Measurements from ENCODE around the gene ARHGAP4. TPM values are rescaled to one million over a fixed set of nuclear protein-coding genes. Genes with fewer than 3 reads are reported as not detected.

Gene ARHGAP4
- total RNA-seq, 1 donor from 2014 or later = 135 TPM

DNA sequence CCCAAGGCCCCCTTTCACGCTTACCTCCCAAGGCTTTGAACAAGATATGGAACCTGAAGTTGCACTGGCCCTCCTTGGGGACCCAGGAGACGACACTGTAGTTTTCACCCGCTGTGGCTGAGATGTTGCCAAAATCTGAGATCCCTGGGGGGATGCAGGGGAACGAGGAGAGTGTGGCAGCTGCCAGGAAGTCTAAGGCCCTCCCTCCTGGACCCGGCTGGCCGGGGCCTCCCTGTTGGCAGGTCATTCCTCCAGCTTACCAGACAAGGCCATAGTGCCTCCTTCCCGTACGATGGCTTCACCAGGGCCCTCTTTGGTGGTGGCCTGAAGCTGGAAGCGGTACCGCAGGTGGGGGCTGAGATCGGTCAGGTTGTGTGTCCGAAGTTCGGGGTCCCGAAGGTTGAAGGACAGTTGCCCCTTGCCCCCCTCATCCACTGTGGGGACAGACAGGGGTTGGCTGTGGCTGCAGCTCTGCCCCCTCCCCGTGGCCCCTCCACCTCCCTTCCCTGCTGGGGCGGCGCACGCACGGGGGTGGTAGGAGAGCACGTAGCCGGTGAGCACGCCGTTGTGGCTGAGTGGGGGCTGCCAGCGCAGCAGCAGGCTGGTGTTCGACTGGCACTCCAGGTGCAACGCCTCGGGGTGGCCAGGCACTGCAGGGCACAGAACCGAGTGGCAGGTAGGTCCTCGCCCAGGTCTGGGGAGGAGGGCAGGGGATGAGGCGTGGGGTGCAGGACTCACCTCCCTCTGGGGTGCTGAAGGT is 61.3 kb downstream of the ARHGAP4 start:
- Mint-ChIP-seq H3K4me3 (ENCODE audit: low read depth) (no peak overlapping the region), H3K9me3 (no peaks in the 10 kb centered on the region), H3K27me3 (ENCODE audit: low read depth) (no peaks in the 10 kb centered on the region), H3K27ac (no peak overlapping the region), H3K36me3 (ENCODE audit: low read depth) (no peaks in the 10 kb centered on the region), H3K4me1 (ENCODE audit: low read depth) (no peaks in the 10 kb centered on the region)
- DNase-seq (ENCODE audit: low spot score) = no peak
- intact Hi-C loops (cut with micrococcal nuclease) = no loop called here

DNA sequence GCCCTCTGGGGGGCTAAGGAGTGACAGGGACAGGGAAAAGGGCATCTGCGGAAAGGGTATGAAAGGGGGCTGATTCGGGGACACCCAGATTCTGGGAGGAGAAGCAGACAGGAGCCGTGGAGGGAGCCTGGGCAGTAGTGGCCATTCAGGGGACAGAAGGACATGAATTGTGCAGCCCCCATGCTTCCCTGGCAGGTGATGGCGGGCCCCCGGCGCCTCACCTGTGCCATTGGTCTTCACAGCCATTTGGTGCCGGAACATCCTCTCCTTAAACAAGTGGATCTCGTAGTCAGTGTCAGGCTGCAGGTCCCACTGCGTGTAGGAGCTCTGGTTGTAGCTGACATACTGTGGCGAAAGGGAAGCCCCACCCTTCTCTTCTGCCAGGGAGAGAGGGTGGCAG is 62.0 kb downstream of the ARHGAP4 start:
- Mint-ChIP-seq H3K4me3 (ENCODE audit: low read depth) (no peak overlapping the region), H3K4me1 (ENCODE audit: low read depth) (no peaks in the 10 kb centered on the region), H3K27ac (no peak overlapping the region), H3K9me3 (no peaks in the 10 kb centered on the region), H3K36me3 (ENCODE audit: low read depth) (no peaks in the 10 kb centered on the region), H3K27me3 (ENCODE audit: low read depth) (peaks cover 3% of the 10 kb centered on the region)
- intact Hi-C loops (cut with micrococcal nuclease) = no loop called here
- no peak for DNase-seq (ENCODE audit: low spot score)

DNA sequence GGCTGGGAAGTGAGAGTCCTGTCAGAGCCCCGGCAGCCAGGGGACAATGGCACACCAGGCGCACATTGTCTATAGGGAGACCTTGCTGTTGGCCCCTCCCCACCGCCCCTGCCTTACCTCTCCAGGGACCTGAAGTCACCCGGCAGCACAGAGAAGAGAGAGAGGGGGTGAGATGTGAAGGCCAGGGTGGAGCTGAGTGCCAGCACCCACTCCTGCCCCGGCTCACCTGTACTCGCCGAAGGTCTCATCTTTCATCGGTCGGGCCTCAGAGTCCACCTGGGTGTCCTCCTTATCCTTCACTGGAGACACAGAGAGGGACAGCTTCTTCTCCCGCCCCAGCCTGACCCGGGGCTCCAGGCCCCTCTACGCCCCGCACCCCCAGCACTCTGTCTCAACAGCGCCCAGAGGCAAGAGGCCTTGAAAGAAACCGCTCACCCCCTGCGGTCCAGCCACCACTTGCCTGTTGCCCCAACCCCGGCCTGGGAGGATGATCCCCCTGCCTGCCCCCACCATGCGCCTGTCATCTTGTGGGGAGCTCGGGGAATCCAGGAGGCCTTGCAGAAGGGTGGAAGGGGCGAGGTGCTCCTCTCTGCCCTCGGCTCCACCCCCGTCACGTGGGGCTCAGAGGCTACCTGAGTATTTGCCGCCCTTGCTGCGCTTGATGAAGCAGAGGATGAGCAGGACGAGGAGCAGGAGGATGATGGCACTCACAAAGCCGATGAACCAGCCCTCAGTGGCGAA is 62.6 kb downstream of the ARHGAP4 start:
- Mint-ChIP-seq H3K4me3 (ENCODE audit: low read depth) (no peak overlapping the region), H3K9me3 (no peaks in the 10 kb centered on the region), H3K4me1 (ENCODE audit: low read depth) (no peaks in the 10 kb centered on the region), H3K27me3 (ENCODE audit: low read depth) (peaks cover 3% of the 10 kb centered on the region), H3K36me3 (ENCODE audit: low read depth) (no peaks in the 10 kb centered on the region), H3K27ac (no peak overlapping the region)
- no peak for DNase-seq (ENCODE audit: low spot score)
- intact Hi-C loops (cut with micrococcal nuclease) = no loop called here

- peaks cover 3% of the 10 kb centered on the region for H3K27me3 Mint-ChIP-seq (ENCODE audit: low read depth)
- no peaks in the 10 kb centered on the region for H3K36me3 Mint-ChIP-seq (ENCODE audit: low read depth)
- no peak overlapping the region for H3K4me3 Mint-ChIP-seq (ENCODE audit: low read depth)
- H3K4me1 Mint-ChIP-seq (ENCODE audit: low read depth) = no peaks in the 10 kb centered on the region
- no peak for DNase-seq (ENCODE audit: low spot score)
- no peak overlapping the region for H3K27ac Mint-ChIP-seq
- intact Hi-C loops (cut with micrococcal nuclease) = no loop called here
- H3K9me3 Mint-ChIP-seq = no peaks in the 10 kb centered on the region
These were observed 63.5 kb downstream of the ARHGAP4 start for GRCh38 chrX:153862369-153863250.

DNA sequence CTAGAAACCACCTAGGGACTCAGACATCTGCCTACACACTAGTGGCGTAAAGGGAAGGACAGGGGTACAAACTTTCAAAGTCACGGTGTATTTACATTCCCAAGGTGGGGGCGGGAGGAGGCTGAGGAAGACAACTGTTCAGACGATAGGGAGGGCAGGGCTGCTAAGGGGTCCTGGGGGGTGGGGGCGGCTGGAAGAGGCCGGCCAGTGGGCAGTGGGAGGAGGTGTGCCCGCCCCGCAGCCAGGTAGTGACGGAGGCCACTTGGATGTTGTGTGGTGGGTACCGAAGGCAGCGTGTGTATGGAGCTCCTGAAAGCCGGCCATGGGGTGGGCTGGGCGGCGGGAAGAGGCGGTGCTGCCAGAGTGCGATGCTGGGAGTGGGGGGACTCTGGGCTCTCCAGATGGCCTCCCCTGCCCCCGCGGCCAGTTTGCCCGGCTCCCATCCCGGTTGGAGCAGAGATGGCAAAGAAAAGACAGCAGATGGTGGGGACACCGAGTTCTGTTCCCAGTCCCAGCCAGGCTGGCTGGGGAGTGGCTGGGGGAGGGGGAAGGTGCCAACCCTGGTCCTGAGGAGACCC is 64.2 kb downstream of the ARHGAP4 start:
- Mint-ChIP-seq H3K27me3 (ENCODE audit: low read depth) (peaks cover 3% of the 10 kb centered on the region), H3K4me3 (ENCODE audit: low read depth) (no peak overlapping the region), H3K36me3 (ENCODE audit: low read depth) (no peaks in the 10 kb centered on the region), H3K9me3 (no peaks in the 10 kb centered on the region), H3K4me1 (ENCODE audit: low read depth) (no peaks in the 10 kb centered on the region), H3K27ac (no peak overlapping the region)
- intact Hi-C loops (cut with micrococcal nuclease) = no loop called here
- DNase-seq (ENCODE audit: low spot score) = no peak

DNA sequence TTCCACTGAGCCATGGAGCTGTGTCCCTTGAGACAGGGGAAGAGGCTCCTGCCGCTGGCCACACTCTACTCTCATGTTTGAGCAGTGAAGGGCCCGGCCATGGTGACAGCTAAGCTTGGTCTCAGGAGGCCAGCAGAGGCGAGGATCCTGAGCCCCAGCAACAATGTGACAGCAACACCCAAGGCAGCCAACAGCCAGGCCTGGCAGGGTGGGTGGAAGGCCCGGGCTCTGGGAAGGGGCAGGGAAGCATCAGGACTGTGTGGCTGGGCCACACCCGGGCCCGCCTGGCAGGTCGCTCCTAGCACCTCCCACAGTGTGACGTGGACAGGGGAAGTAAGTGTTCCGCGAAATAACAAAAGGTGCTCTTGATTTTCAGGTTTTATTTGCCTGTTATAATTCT is 64.9 kb downstream of the ARHGAP4 start:
- no peak overlapping the region for H3K4me3 Mint-ChIP-seq (ENCODE audit: low read depth)
- no peak overlapping the region for H3K27ac Mint-ChIP-seq
- H3K9me3 Mint-ChIP-seq = no peaks in the 10 kb centered on the region
- no peaks in the 10 kb centered on the region for H3K4me1 Mint-ChIP-seq (ENCODE audit: low read depth)
- intact Hi-C loops (cut with micrococcal nuclease) = no loop called here
- DNase-seq (ENCODE audit: low spot score) = no peak
- peaks cover 3% of the 10 kb centered on the region for H3K27me3 Mint-ChIP-seq (ENCODE audit: low read depth)
- H3K36me3 Mint-ChIP-seq (ENCODE audit: low read depth) = no peaks in the 10 kb centered on the region

Other genes starting within 250 kb of the ARHGAP4 start
- gene SLC6A8, start 238.3 kb downstream of the ARHGAP4 start, total RNA-seq = 2.2 and 2.5 TPM in 2 replicates
- gene BCAP31, start 201.9 kb downstream of the ARHGAP4 start, total RNA-seq = 154 TPM in 2 replicates
- gene ABCD1, start 201.4 kb downstream of the ARHGAP4 start, total RNA-seq = 8.8 and 10.1 TPM in 2 replicates
- 0.62 and 0.91 TPM in 2 replicates for gene PLXNB3, start 162.0 kb downstream of the ARHGAP4 start, total RNA-seq
- gene SRPK3, start 145.2 kb downstream of the ARHGAP4 start, total RNA-seq = not detected in 2 replicates
- 70.8 and 72.4 TPM in 2 replicates for gene IDH3G, start 131.9 kb downstream of the ARHGAP4 start, total RNA-seq
- 282 and 303 TPM in 2 replicates for gene SSR4, start 131.6 kb downstream of the ARHGAP4 start, total RNA-seq
- gene PDZD4, start 95.7 kb downstream of the ARHGAP4 start, total RNA-seq = 0.23 and 0.91 TPM in 2 replicates
- 0.83 and 0.98 TPM in 2 replicates for gene L1CAM, start 40.1 kb downstream of the ARHGAP4 start, total RNA-seq
- gene AVPR2, start 21.6 kb downstream of the ARHGAP4 start, total RNA-seq = not detected in 2 replicates
- 127 and 128 TPM in 2 replicates for gene NAA10, start 8.8 kb upstream of the ARHGAP4 start, total RNA-seq
- gene RENBP, start 18.4 kb upstream of the ARHGAP4 start, total RNA-seq = 11.4 and 12.4 TPM in 2 replicates
- gene HCFC1, start 45.6 kb upstream of the ARHGAP4 start, total RNA-seq = 107 and 108 TPM in 2 replicates
- gene TMEM187, start 46.5 kb upstream of the ARHGAP4 start, total RNA-seq = 2.1 and 2.7 TPM in 2 replicates
- 150 and 151 TPM in 2 replicates for gene IRAK1, start 93.6 kb upstream of the ARHGAP4 start, total RNA-seq
- gene MECP2, start 171.5 kb upstream of the ARHGAP4 start, total RNA-seq = 58.2 and 58.4 TPM in 2 replicates
- not detected in 2 replicates for gene OPN1LW, start 218.0 kb upstream of the ARHGAP4 start, total RNA-seq